GM10248 (cell line): ENCODE measurements around the gene ATOH8.

Experiments
- CTCF ChIA-PET: fragments of 300-600 bp; sonication (Branson Sonifier 250); formaldehyde crosslinking; extraction: SDS; loops from one replicate; lab custom pipeline; 2021; ENCODE audit warnings: antibody characterized with exemption; lab: Yijun Ruan, JAX
- POLR2A ChIA-PET: fragments of 350-650 bp; sonication (Branson Sonifier 250); formaldehyde crosslinking; extraction: SDS; loops from one replicate; lab custom pipeline; 2020; ENCODE audit warnings: antibody characterized with exemption; lab: Yijun Ruan, JAX
- DNase-seq: peaks from one replicate; pipeline ENCODE4 v3.0.0; 2012; ENCODE audit errors: extremely low spot score
- CTCF ChIP-seq: IDR thresholded peaks from 2 replicates; pipeline ENCODE4 v1.5.1; 2012; ENCODE audit warnings: mild to moderate bottlenecking, low read depth; ENCODE audit errors: extremely low read depth, missing control alignments, control extremely low read depth

Gene ATOH8

GRCh38 chr2:85748985-85749875 is 4.6 kb upstream of the ATOH8 start:
- POLR2A ChIA-PET, result no interaction called here
- no peak for TF ChIP-seq CTCF
- no peak for DNase-seq
- CTCF ChIA-PET, result interaction anchor here (0.9 to 4.5 kb wide), 9 partner anchors 9 to 340 kb away, joined by 3 to 39 read pairs (median 5); no protein-coding TSS in a partner anchor

GRCh38 chr2:85750587-85751575 is 2.9 kb upstream of the ATOH8 start:
- CTCF ChIA-PET, result interaction anchor here (0.6 to 4.5 kb wide), 11 partner anchors 10 to 338 kb away, joined by 3 to 39 read pairs (median 5); no protein-coding TSS in a partner anchor

GRCh38 chr2:85751627-85752026 is 2.2 kb upstream of the ATOH8 start:
- no peak for DNase-seq
- ChIA-PET CTCF (interaction anchor here (1.1 to 3.5 kb wide), 5 partner anchors 10 to 76 kb away, joined by 3 to 20 read pairs (median 5); no protein-coding TSS in a partner anchor), POLR2A (no interaction called here)
- no peak for TF ChIP-seq CTCF

More at GRCh38 chr2:85750587-85751575, 2.9 kb upstream of the ATOH8 start:
- POLR2A ChIA-PET, result no interaction called here
- TF ChIP-seq CTCF, result peak; percentile 35
- peak; percentile 57 for DNase-seq

- ChIA-PET POLR2A (no interaction called here), CTCF (interaction anchor here (0.8 to 2.4 kb wide), 4 partner anchors 10 to 116 kb away, joined by 3 to 6 read pairs (median 4); no protein-coding TSS in a partner anchor)
- no peak for DNase-seq
- TF ChIP-seq CTCF, result no peak
These were observed 711 bp upstream of the ATOH8 start for GRCh38 chr2:85753035-85753524.

- POLR2A ChIA-PET, result no interaction called here
- CTCF ChIA-PET, result interaction anchor here (1.8 to 2.4 kb wide), 2 partner anchors 26 to 117 kb away, joined by 5 to 6 read pairs; no protein-coding TSS in a partner anchor
- no peak for DNase-seq
- no peak for TF ChIP-seq CTCF
These were observed 713 bp downstream of the ATOH8 start for GRCh38 chr2:85754313-85755095.
